Measurements from ENCODE around the gene MYH14. TPM values are rescaled to one million over a fixed set of nuclear protein-coding genes. Genes with fewer than 3 reads are reported as not detected.

The MYH14 gene
- total RNA-seq, 4 donors from 2014 or later = 8.3 to 82.1 (median 12.4) TPM

- TF ChIP-seq CTCF (IDR thresholded peaks at IDR 0.05; ENCODE audit: low read depth) = no peak
Observed at GRCh38 chr19:50178859-50179537, 24.4 kb upstream of the MYH14 start.

- TF ChIP-seq CTCF (IDR thresholded peaks at IDR 0.05; ENCODE audit: low read depth) = no peak
Observed at GRCh38 chr19:50181121-50181520, 22.3 kb upstream of the MYH14 start.

GRCh38 chr19:50184196-50184595 is 19.2 kb upstream of the MYH14 start:
- no peak for TF ChIP-seq CTCF (IDR thresholded peaks at IDR 0.05; ENCODE audit: low read depth)

- TF ChIP-seq CTCF (IDR thresholded peaks at IDR 0.05; ENCODE audit: low read depth) = no peak
Observed at GRCh38 chr19:50187937-50188336, 15.5 kb upstream of the MYH14 start.

GRCh38 chr19:50189331-50189730 is 14.1 kb upstream of the MYH14 start:
- no peak for TF ChIP-seq CTCF (IDR thresholded peaks at IDR 0.05; ENCODE audit: low read depth)

- TF ChIP-seq CTCF (IDR thresholded peaks at IDR 0.05; ENCODE audit: low read depth) = no peak
Observed at GRCh38 chr19:50190439-50190891, 13.0 kb upstream of the MYH14 start.

GRCh38 chr19:50191216-50191615 is 12.2 kb upstream of the MYH14 start:
- no peak for TF ChIP-seq CTCF (IDR thresholded peaks at IDR 0.05; ENCODE audit: low read depth)

All from subcutaneous adipose tissue (tissue), 4 donors.